Panc1 (cell line): Measurements from ENCODE around the gene ANGPTL4. TPM values are rescaled to one million over a fixed set of nuclear protein-coding genes. Genes with fewer than 3 reads are reported as not detected.

Experiments
- ATAC-seq: fragments of 200-7000 bp; cut with Tn5 transposase; 2 replicates; pipeline ENCODE4 v1.9.1; 2020; ENCODE audit warnings: mild to moderate bottlenecking, moderate library complexity
- BruUV-seq: library from RNA; stranded (reverse); fragments of 400-500 nt; replicated peaks from 2 replicates; lab custom pipeline; 2021; lab: Mats Ljungman, UMichigan
- CTCF ChIA-PET: fragments of 300-600 bp; sonication (Branson Sonifier 250); formaldehyde crosslinking; loops from one replicate; lab custom pipeline; 2022; ENCODE audit warnings: antibody characterized with exemption; lab: Charles Lee
- POLR2A ChIA-PET: fragments of 300-600 bp; sonication (Branson Sonifier 250); formaldehyde crosslinking; loops from one replicate; lab custom pipeline; 2022; ENCODE audit warnings: antibody characterized with exemption; lab: Charles Lee
- DNase-seq: peaks from one replicate; pipeline ENCODE4 v3.0.0-alpha.2; 2010; ENCODE audit warnings: low read depth, low spot score
- H3K27ac ChIP-seq: 2 replicates; pipeline ENCODE4 v1.5.1; 2011; ENCODE audit warnings: mild to moderate bottlenecking, low read length, inconsistent platforms
- H3K27me3 ChIP-seq: fragments of 200-500 bp; sonication (Bioruptor generic); 2 replicates; pipeline ENCODE4 v1.6.0; 2014; ENCODE audit warnings: low read length, inconsistent platforms; ENCODE audit not compliant: control insufficient read depth, insufficient read depth
- H3K36me3 ChIP-seq: fragments of 200-500 bp; sonication (Bioruptor generic); 2 replicates; pipeline ENCODE4 v1.5.1; 2014; ENCODE audit warnings: inconsistent platforms, mild to moderate bottlenecking, low read length, moderate library complexity; ENCODE audit not compliant: control insufficient read depth, insufficient read depth
- H3K4me1 ChIP-seq: 2 replicates; pipeline ENCODE4 v1.5.1; 2011; ENCODE audit warnings: inconsistent platforms, mild to moderate bottlenecking, low read length, moderate library complexity; ENCODE audit not compliant: control insufficient read depth, insufficient read depth
- H3K4me3 ChIP-seq, 2 experiments: 2 replicates each; pipeline ENCODE4 v1.5.1; 2011 to 2012; ENCODE audit warnings: low read depth in 2 of 2, low read length in 2 of 2, mild to moderate bottlenecking in 2 of 2, inconsistent platforms in 1 of 2, moderate library complexity in 1 of 2
- H3K9me3 ChIP-seq: fragments of 200-500 bp; sonication (Bioruptor generic); 2 replicates; pipeline ENCODE4 v1.5.1; 2014; ENCODE audit warnings: low read depth, mild to moderate bottlenecking, inconsistent platforms, low read length, moderate library complexity; ENCODE audit not compliant: control insufficient read depth, insufficient read depth
- CTCF ChIP-seq: fragments of 450-650 bp; IDR thresholded peaks from 2 replicates; pipeline ENCODE4 v1.5.1; 2017; ENCODE audit warnings: mild to moderate bottlenecking
- POLR2AphosphoS5 ChIP-seq: IDR thresholded peaks from 2 replicates; pipeline ENCODE4 v1.6.1; 2012; ENCODE audit warnings: mild to moderate bottlenecking, low read depth, low read length, moderate library complexity
- SIN3A ChIP-seq: IDR thresholded peaks from 2 replicates; pipeline ENCODE4 v1.6.1; 2012; ENCODE audit warnings: low read depth, mild to moderate bottlenecking, low read length, moderate library complexity, borderline replicate concordance; ENCODE audit not compliant: insufficient read depth
- TCF7L2 ChIP-seq: IDR thresholded peaks from 2 replicates; pipeline ENCODE4 v1.6.1; 2011; ENCODE audit warnings: mild to moderate bottlenecking, low read depth, low read length, inconsistent platforms
- in situ Hi-C: cut with HindIII; loops from 2 replicates; pipeline ENCODE4 v1.10.0; 2016; ENCODE audit warnings: low sequenced_read_pairs, low pct_unique_long_range_greater_than_20kb
- intact Hi-C: fragments of 100-400 bp; cut with micrococcal nuclease; formaldehyde crosslinking; loops from one replicate; pipeline ENCODE4 v1.10.0; 2022; ENCODE audit not compliant: unreplicated experiment
- total RNA-seq: library from RNA; stranded (reverse); gene quantifications from one replicate; pipeline ENCODE4 v1.2.1, GENCODE V29; 2021; ENCODE audit not compliant: unreplicated experiment
- TF ChIP-seq, protein P1 (sequence below), 2 experiments: IDR thresholded peaks; 2 replicates each; pipeline ENCODE4 v1.6.1; 2011 to 2012; ENCODE audit warnings: low read depth in 2 of 2, control low read depth in 1 of 2, low read length in 1 of 2, mild to moderate bottlenecking in 1 of 2, moderate library complexity in 1 of 2; ENCODE audit not compliant: insufficient read depth in 1 of 2

Gene ANGPTL4
- total RNA-seq, 1 experiment from 2014 or later, result 46.6 TPM

DNA sequence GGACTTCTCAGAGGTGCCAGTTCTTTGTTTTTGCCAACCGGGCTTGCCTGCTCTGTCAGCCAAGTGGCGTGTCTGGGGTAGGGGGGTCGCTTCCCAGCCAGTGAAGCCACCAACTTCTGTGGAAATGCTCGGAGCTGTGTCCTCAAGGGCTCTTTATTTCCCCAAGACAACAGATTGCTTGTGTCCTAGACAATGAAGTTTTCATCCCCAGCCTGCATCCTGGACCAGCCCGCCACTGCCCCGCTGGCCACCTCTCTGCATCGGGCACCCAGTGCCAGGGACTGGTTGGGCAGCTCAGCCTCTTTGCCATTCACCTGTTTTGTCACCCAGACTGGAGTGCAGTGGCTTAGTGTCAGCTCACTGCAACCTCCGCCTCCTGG lies 29.9 kb downstream of the ANGPTL4 start:
- POLR2A ChIA-PET, result interaction anchor here (0.5 kb wide), 1 partner anchor 43 kb away, joined by 4 read pairs; no protein-coding TSS in a partner anchor
- DNase-seq (no peak), ATAC-seq (no peak)
- no TSS peak for BruUV-seq
- intact Hi-C loops, result no loop called here
- Histone ChIP-seq H3K36me3 (no peaks in the 10 kb centered on the region; the same call in 1 of the 2 replicates), H3K4me3 (no peak overlapping the region), H3K9me3 (no peaks in the 10 kb centered on the region), H3K27ac (peak overlapping the region; percentile 69), H3K4me1 (peaks cover 71% of the 10 kb centered on the region), H3K27me3 (no peaks in the 10 kb centered on the region)
- in situ Hi-C loops, result no loop called here
- TF ChIP-seq SIN3A (no peak), TCF7L2 (no peak), CTCF (no peak), POLR2AphosphoS5 (no peak)
- TF ChIP-seq, protein P1, sequence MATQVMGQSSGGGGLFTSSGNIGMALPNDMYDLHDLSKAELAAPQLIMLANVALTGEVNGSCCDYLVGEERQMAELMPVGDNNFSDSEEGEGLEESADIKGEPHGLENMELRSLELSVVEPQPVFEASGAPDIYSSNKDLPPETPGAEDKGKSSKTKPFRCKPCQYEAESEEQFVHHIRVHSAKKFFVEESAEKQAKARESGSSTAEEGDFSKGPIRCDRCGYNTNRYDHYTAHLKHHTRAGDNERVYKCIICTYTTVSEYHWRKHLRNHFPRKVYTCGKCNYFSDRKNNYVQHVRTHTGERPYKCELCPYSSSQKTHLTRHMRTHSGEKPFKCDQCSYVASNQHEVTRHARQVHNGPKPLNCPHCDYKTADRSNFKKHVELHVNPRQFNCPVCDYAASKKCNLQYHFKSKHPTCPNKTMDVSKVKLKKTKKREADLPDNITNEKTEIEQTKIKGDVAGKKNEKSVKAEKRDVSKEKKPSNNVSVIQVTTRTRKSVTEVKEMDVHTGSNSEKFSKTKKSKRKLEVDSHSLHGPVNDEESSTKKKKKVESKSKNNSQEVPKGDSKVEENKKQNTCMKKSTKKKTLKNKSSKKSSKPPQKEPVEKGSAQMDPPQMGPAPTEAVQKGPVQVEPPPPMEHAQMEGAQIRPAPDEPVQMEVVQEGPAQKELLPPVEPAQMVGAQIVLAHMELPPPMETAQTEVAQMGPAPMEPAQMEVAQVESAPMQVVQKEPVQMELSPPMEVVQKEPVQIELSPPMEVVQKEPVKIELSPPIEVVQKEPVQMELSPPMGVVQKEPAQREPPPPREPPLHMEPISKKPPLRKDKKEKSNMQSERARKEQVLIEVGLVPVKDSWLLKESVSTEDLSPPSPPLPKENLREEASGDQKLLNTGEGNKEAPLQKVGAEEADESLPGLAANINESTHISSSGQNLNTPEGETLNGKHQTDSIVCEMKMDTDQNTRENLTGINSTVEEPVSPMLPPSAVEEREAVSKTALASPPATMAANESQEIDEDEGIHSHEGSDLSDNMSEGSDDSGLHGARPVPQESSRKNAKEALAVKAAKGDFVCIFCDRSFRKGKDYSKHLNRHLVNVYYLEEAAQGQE (IDR thresholded peaks at IDR 0.05; ENCODE audit: insufficient read depth in 1 of 2, low read depth in 2 of 2, low read length in 1 of 2), result no peak
- CTCF ChIA-PET, result no interaction called here

DNA sequence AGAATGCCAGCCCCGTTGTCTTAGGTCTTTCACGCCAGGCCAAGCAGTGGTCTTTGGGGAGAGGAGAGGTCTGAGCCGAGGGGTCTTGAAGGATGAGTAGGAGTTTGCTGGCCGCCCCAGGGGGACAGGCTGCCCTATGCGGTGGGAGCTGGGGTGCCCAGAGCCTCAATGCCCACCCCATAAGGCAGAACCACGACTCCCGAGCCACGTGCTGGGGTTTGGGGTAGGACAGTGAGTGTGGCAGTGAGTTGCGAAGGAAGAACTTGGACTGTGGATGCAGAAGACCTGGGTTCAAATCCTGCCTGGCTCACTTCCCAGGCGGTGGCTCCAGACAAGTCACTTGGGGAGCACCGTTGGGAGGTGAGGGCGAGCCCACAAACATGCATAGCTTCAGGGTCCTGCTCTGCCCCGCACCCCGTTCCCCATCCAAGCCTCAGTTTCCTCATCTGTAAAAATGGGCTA lies 31.7 kb downstream of the ANGPTL4 start:
- DNase-seq (no peak), ATAC-seq (no peak)
- ChIA-PET POLR2A (interaction anchor here (0.5 to 0.6 kb wide), 2 partner anchors 38 to 60 kb away, joined by 7 to 15 read pairs; no protein-coding TSS in a partner anchor), CTCF (no interaction called here)
- intact Hi-C loops, result loop anchor here (1.0 kb wide), 1 partner anchor 41 kb away; no protein-coding TSS in a partner anchor
- Histone ChIP-seq H3K27me3 (no peaks in the 10 kb centered on the region), H3K27ac (peak overlapping the region; percentile 69), H3K36me3 (no peaks in the 10 kb centered on the region), H3K9me3 (no peaks in the 10 kb centered on the region), H3K4me1 (peaks cover 71% of the 10 kb centered on the region), H3K4me3 (no peak overlapping the region)
- in situ Hi-C loops, result no loop called here
- no TSS peak for BruUV-seq
- TF ChIP-seq TCF7L2 (no peak), SIN3A (no peak), POLR2AphosphoS5 (no peak), CTCF (no peak)
- TF ChIP-seq, protein P1 (IDR thresholded peaks at IDR 0.05; ENCODE audit: insufficient read depth in 1 of 2, low read depth in 2 of 2, low read length in 1 of 2), result no peak
